ENCODE measurements around the gene SGCA. TPM values are rescaled to one million over a fixed set of nuclear protein-coding genes. Genes with fewer than 3 reads are reported as not detected.

Gene SGCA
- total and polyA plus RNA-seq, 2 of the 13 experiments (the other 11 are each of a cell fraction or from before 2014, with no cell fraction given) = not detected

DNA sequence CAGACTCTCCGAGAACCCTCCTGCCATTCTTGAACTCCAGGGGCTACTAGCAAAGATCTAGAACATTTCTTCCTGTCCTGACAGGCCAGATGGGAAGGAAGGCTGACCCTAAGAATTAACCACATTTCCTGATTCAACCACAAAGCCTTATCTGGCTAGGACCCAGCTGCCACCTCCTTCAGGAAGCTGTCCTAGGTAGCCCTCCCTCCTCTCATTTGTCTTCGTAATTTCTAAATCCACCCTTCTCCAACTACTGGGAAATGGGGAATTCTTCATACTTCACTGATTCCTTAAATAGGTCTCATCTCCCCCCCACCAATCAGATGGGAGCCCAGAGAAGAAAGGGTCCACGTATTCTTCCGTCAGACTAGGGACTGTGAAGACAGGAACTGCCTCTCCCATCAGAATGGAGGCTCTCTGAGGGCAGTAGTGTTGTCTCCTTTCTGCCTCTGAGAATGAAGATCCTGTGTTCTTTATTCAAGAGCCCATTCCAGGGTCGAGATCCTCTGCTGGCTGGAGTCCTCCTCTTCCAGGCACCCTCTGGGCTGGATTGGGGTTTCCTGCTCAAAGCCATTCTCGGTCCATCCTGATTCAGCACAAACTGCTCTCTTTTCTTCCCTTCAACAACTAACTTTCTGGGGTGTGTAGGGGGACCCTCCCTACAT, 38.0 kb upstream of the SGCA start:
- no peak for TF ChIP-seq ZFP1 (CRISPR knock-in tag; IDR thresholded peaks at IDR 0.05)
- TF ChIP-seq NCOA2 (CRISPR knock-in tag; IDR thresholded peaks at IDR 0.05) = no peak
- no peak for TF ChIP-seq FOXA1 (IDR thresholded peaks at IDR 0.05)
- no peak for TF ChIP-seq FOXA1 (CRISPR knock-in tag; IDR thresholded peaks at IDR 0.05)
- TF ChIP-seq NR2F1 (CRISPR knock-in tag; IDR thresholded peaks at IDR 0.05) = no peak
- TF ChIP-seq LCORL (IDR thresholded peaks at IDR 0.05) = no peak
- TF ChIP-seq LCORL (CRISPR knock-in tag; IDR thresholded peaks at IDR 0.05) = no peak
- TF ChIP-seq, protein P1, sequence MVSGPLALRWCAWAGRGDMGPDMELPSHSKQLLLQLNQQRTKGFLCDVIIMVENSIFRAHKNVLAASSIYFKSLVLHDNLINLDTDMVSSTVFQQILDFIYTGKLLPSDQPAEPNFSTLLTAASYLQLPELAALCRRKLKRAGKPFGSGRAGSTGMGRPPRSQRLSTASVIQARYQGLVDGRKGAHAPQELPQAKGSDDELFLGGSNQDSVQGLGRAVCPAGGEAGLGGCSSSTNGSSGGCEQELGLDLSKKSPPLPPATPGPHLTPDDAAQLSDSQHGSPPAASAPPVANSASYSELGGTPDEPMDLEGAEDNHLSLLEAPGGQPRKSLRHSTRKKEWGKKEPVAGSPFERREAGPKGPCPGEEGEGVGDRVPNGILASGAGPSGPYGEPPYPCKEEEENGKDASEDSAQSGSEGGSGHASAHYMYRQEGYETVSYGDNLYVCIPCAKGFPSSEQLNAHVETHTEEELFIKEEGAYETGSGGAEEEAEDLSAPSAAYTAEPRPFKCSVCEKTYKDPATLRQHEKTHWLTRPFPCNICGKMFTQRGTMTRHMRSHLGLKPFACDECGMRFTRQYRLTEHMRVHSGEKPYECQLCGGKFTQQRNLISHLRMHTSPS (CRISPR knock-in tag; IDR thresholded peaks at IDR 0.05; ENCODE audit: low read depth) = no peak
- no peak overlapping the region for H2AFZ ChIP-seq (ENCODE audit: low read length)
- H3K27me3 ChIP-seq (ENCODE audit: control insufficient read depth in 1 of 2, insufficient read depth in 2 of 2, low read length in 2 of 2) = peaks cover 10 to 32% of the 10 kb centered on the region in 2 experiments
- POLR2A ChIA-PET = no interaction called here
- in situ Hi-C loops (cut with HindIII; ENCODE audit: extremely low pct_ligation_motif_present, low pct_unique_long_range_greater_than_20kb) = no loop called here
- no peak overlapping the region for H3K9ac ChIP-seq (ENCODE audit: insufficient read depth, low read depth, low read length)
- no peak overlapping the region for H3K4me3 ChIP-seq (replicated peaks in 1 of 3; ENCODE audit: insufficient read depth in 1 of 3, low read depth in 2 of 3, low read length in 3 of 3)
- H3K4me2 ChIP-seq (ENCODE audit: low read depth, low read length) = no peak overlapping the region
- H3K36me3 ChIP-seq (replicated peaks in 1 of 2; ENCODE audit: control insufficient read depth in 1 of 2, insufficient read depth in 2 of 2, low read length in 2 of 2) = no peaks in the 10 kb centered on the region
- intact Hi-C loops (cut with micrococcal nuclease; ENCODE audit: unreplicated experiment) = no loop called here
- CTCF ChIA-PET (ENCODE audit: low intra/inter-chr PET ratio, low total read pairs) = no interaction called here
- peaks cover 51% of the 10 kb centered on the region for H3K4me1 ChIP-seq (ENCODE audit: insufficient read depth, low read length)
- ATAC-seq (no peak), FAIRE-seq (no peak), DNase-seq (ENCODE audit: low spot score) (no peak)
- 48% methylated on average over 6 of the region's 6 CpGs for WGBS (ENCODE audit: low lambda C conversion rate)
- no TSS peak for BruUV-seq (replicated peaks)
- H3K9me3 ChIP-seq (ENCODE audit: low read length) = no peaks in the 10 kb centered on the region
- no peaks in the 10 kb centered on the region for H4K20me1 ChIP-seq (ENCODE audit: insufficient read depth, low read length)
- H3K27ac ChIP-seq (ENCODE audit: extremely low read length, insufficient read depth, low read length) = no peak overlapping the region
- H3K79me2 ChIP-seq (ENCODE audit: insufficient read depth, low read length) = no peaks in the 10 kb centered on the region
